Activated CD4-positive, alpha-beta T cell treated with anti-CD3 and anti-CD28 coated beads, Interleukin-2, amount 50 U/mL, for 48 hours (primary cell): Measurements from ENCODE around the gene CYP2W1.
"Not testable (repeated sequence)": the region's sequence is repeated elsewhere in the genome, so short reads cannot be mapped to it uniquely, and the experiment has no call there.

Source experiments
- DNase-seq, 2 experiments: peaks; one replicate each; pipeline ENCODE4 v3.0.0-alpha.2; 2020

CYP2W1 gene

GRCh38 chr7:952548-953441 is 30.2 kb upstream of the CYP2W1 start:
- no peak for DNase-seq

- DNase-seq = peak; percentile 23 to 35
Measured at GRCh38 chr7:953547-954327, 29.2 kb upstream of the CYP2W1 start.

GRCh38 chr7:954330-955238 is 28.4 kb upstream of the CYP2W1 start, which contains the start of gene ADAP1:
TSS of gene ADAP1 (minus strand) at chr7:954680. CDS start at chr7:954477, 203 bp downstream.
- peak; percentile 64 to 69 for DNase-seq

- DNase-seq = no peak
Measured at GRCh38 chr7:956031-956430, 26.9 kb upstream of the CYP2W1 start.

GRCh38 chr7:957418-958220 is 25.4 kb upstream of the CYP2W1 start:
- DNase-seq = no peak

GRCh38 chr7:958221-959200 is 24.5 kb upstream of the CYP2W1 start:
- no peak for DNase-seq

- DNase-seq = no peak
Measured at GRCh38 chr7:959271-959670, 23.7 kb upstream of the CYP2W1 start.

- not testable (repeated sequence) for DNase-seq
Measured at GRCh38 chr7:959740-960139, 23.2 kb upstream of the CYP2W1 start.

GRCh38 chr7:960269-960871 is 22.6 kb upstream of the CYP2W1 start:
- no peak for DNase-seq

- not testable (repeated sequence) for DNase-seq
Measured at GRCh38 chr7:960972-961371, 22.0 kb upstream of the CYP2W1 start.

- no peak for DNase-seq
Measured at GRCh38 chr7:961546-962400, 21.2 kb upstream of the CYP2W1 start.

- DNase-seq = no peak
Measured at GRCh38 chr7:962401-963081, 20.4 kb upstream of the CYP2W1 start.

- DNase-seq = peak in 1 of 2 experiments; percentile 14
Measured at GRCh38 chr7:963236-964078, 19.5 kb upstream of the CYP2W1 start.

- DNase-seq = no peak
Measured at GRCh38 chr7:964401-965231, 18.4 kb upstream of the CYP2W1 start.

GRCh38 chr7:966291-967069 is 16.5 kb upstream of the CYP2W1 start:
- no peak for DNase-seq
